ENCODE results near the gene ABLIM2.

DNA sequence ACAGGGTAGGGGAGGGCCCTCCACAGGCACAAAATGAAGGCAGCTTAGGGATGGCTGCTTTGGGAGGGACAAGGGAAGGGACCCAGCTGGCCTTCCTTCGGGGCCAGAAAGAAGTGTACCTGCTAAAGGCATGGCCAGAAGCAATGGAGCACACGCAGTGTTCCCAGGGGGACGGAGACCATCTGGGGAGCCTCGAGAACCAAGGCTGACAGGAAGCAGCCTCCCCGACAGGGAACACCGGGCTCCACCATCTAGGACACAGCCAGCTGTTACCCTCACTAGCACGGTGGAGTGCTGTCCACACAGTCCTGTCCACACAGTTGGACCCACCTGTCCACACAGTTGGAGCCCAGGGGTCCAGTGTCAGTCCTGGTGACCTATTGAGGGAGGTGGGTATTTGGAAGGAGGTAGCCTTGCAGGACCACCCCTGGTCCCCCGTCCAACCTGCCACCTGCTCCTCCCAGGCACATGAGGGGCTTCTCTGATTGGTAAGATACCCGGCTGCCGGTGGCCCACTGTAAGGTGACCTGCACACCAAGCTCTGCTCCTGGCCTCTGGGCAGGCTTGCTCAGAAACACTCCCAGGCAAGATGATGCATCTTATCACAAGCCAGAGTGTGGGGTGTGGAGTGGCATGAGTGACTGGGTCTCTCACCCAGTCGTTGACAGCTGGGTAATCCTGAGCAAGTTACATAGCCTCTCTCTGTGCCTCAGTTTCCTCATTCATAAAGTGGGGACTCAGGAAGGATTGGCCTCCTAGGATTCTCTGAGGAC, 198.4 kb downstream of the ABLIM2 start:
- TF ChIP-seq, protein P1, sequence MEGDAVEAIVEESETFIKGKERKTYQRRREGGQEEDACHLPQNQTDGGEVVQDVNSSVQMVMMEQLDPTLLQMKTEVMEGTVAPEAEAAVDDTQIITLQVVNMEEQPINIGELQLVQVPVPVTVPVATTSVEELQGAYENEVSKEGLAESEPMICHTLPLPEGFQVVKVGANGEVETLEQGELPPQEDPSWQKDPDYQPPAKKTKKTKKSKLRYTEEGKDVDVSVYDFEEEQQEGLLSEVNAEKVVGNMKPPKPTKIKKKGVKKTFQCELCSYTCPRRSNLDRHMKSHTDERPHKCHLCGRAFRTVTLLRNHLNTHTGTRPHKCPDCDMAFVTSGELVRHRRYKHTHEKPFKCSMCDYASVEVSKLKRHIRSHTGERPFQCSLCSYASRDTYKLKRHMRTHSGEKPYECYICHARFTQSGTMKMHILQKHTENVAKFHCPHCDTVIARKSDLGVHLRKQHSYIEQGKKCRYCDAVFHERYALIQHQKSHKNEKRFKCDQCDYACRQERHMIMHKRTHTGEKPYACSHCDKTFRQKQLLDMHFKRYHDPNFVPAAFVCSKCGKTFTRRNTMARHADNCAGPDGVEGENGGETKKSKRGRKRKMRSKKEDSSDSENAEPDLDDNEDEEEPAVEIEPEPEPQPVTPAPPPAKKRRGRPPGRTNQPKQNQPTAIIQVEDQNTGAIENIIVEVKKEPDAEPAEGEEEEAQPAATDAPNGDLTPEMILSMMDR (IDR thresholded peaks at IDR 0.05; ENCODE audit: insufficient read depth, low read length) = no peak
- TF ChIP-seq POLR2AphosphoS5 (IDR thresholded peaks at IDR 0.05; ENCODE audit: low read depth) = no peak
